Vagina (tissue), 2 donors: ENCODE results near the gene HOXD12.

Experiments
- POLR2A ChIP-seq, 2 donors: fragments of 450-650 bp; IDR thresholded peaks; one replicate each; pipeline ENCODE4 v1.6.1; 2017; ENCODE audit warnings: antibody characterized with exemption in 2 of 2, mild to moderate bottlenecking in 2 of 2, moderate library complexity in 2 of 2
- TF ChIP-seq, protein P1 (sequence below), 3 experiments: fragments of 450-650 bp in 2 of 3; fragments of 200-600 bp in 1 of 3; sonication (generic) in 1 of 3; IDR thresholded peaks; one replicate each; pipeline ENCODE4 v1.5.1; 2017 to 2019; ENCODE audit warnings: antibody characterized with exemption in 3 of 3, mild to moderate bottlenecking in 2 of 3, moderate library complexity in 2 of 3

DNA sequence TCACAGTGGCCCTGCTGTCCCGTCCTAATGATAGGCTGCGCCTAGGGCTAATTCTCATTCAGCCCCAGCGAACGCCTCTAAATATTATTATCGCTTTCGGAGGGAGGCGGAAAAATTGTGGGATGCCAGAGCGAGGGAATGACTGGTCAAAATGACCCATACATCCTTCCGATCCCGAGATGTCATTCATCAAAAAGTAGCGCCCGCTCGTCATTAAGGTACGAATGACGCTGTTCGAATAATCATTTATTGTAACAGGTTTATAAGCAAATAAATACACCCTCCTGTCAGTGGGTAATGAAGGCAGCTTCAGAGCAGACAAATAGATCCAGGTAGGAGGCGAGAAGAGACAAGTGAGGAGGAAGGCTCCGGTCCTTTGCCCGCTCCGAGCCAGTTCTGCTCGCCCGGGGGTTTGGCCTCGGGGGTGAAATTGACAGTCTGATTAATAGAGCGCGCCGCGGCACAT is 15.8 kb upstream of the HOXD12 start, which contains the start of gene EVX2:
- TF ChIP-seq, protein P1, sequence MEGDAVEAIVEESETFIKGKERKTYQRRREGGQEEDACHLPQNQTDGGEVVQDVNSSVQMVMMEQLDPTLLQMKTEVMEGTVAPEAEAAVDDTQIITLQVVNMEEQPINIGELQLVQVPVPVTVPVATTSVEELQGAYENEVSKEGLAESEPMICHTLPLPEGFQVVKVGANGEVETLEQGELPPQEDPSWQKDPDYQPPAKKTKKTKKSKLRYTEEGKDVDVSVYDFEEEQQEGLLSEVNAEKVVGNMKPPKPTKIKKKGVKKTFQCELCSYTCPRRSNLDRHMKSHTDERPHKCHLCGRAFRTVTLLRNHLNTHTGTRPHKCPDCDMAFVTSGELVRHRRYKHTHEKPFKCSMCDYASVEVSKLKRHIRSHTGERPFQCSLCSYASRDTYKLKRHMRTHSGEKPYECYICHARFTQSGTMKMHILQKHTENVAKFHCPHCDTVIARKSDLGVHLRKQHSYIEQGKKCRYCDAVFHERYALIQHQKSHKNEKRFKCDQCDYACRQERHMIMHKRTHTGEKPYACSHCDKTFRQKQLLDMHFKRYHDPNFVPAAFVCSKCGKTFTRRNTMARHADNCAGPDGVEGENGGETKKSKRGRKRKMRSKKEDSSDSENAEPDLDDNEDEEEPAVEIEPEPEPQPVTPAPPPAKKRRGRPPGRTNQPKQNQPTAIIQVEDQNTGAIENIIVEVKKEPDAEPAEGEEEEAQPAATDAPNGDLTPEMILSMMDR (IDR thresholded peaks at IDR 0.05), result no peak
- TF ChIP-seq POLR2A (IDR thresholded peaks at IDR 0.05), result no peak
